ENCODE data around the gene KLHL29. TPM values are rescaled to one million over a fixed set of nuclear protein-coding genes. Genes with fewer than 3 reads are reported as not detected.
"Not testable (repeated sequence)": the region's sequence is repeated elsewhere in the genome, so short reads cannot be mapped to it uniquely, and the experiment has no call there.

The KLHL29 gene
- total and polyA plus RNA-seq, 4 donors = 0.29 to 2.3 (median 0.68) TPM

DNA sequence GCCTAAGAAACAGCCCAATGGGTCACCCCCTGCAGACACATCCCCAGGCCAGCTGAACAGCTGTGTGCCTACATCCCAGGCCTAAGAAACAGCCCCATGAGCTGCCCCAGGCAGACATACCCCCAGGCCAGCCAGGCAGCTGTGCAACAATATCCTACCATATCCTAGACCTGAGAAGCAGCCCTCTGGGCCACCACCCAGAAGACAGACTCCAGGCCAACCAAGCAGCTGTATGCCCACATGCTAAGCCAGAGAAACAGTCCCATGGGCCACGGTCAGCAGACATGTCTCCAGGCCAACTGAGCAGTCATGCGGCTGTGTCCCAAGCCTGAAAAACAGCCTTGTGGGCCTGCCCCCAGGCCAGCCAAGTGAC lies 336.5 kb downstream of the KLHL29 start:
- 100% methylated on average over 2 of the region's 2 CpGs for whole genome bisulfite sequencing
- Histone ChIP-seq H3K9me3 (ENCODE audit: control insufficient read depth in 4 of 4, low read length in 3 of 4) (no peaks in the 10 kb centered on the region), H3K9ac (ENCODE audit: low read depth in 1 of 2, low read length in 2 of 2) (no peak overlapping the region), H3K4me1 (ENCODE audit: control insufficient read depth in 4 of 4, insufficient read depth in 4 of 4, low read length in 3 of 4) (no peaks in the 10 kb centered on the region), H3K36me3 (ENCODE audit: control insufficient read depth in 4 of 4, insufficient read depth in 3 of 4, low read depth in 1 of 4, low read length in 3 of 4) (peaks cover 0 to 3% (median 2%) of the 10 kb centered on the region in 4 donors), H3K27ac (ENCODE audit: low read depth in 1 of 2, low read length in 2 of 2) (no peak overlapping the region), H3K4me3 (ENCODE audit: low read depth in 1 of 3, low read length in 3 of 3) (no peak overlapping the region), H3K27me3 (ENCODE audit: control insufficient read depth in 4 of 4, insufficient read depth in 4 of 4, low read length in 3 of 4) (no peaks in the 10 kb centered on the region)
- TF ChIP-seq RXRA (IDR thresholded peaks at IDR 0.05) = no peak
- no peak for TF ChIP-seq TAF1 (conservative IDR thresholded peaks at IDR 0.05)
- TF ChIP-seq JUND (IDR thresholded peaks at IDR 0.05) = no peak
- TF ChIP-seq, protein P1, sequence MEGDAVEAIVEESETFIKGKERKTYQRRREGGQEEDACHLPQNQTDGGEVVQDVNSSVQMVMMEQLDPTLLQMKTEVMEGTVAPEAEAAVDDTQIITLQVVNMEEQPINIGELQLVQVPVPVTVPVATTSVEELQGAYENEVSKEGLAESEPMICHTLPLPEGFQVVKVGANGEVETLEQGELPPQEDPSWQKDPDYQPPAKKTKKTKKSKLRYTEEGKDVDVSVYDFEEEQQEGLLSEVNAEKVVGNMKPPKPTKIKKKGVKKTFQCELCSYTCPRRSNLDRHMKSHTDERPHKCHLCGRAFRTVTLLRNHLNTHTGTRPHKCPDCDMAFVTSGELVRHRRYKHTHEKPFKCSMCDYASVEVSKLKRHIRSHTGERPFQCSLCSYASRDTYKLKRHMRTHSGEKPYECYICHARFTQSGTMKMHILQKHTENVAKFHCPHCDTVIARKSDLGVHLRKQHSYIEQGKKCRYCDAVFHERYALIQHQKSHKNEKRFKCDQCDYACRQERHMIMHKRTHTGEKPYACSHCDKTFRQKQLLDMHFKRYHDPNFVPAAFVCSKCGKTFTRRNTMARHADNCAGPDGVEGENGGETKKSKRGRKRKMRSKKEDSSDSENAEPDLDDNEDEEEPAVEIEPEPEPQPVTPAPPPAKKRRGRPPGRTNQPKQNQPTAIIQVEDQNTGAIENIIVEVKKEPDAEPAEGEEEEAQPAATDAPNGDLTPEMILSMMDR (IDR thresholded peaks at IDR 0.05; ENCODE audit: low read depth, low read length, missing input control) = no peak
- no peak for TF ChIP-seq SP1 (IDR thresholded peaks at IDR 0.05)
- TF ChIP-seq FOXA2 (IDR thresholded peaks at IDR 0.05) = no peak
- no peak for TF ChIP-seq NR2F2 (IDR thresholded peaks at IDR 0.05)
- TF ChIP-seq, protein P2, sequence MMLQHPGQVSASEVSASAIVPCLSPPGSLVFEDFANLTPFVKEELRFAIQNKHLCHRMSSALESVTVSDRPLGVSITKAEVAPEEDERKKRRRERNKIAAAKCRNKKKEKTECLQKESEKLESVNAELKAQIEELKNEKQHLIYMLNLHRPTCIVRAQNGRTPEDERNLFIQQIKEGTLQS (IDR thresholded peaks at IDR 0.05) = no peak
- TF ChIP-seq FOXA1 (IDR thresholded peaks at IDR 0.05) = no peak
- no peak for TF ChIP-seq YY1 (IDR thresholded peaks at IDR 0.05)
- no peak for TF ChIP-seq EGR1 (IDR thresholded peaks at IDR 0.05; ENCODE audit: low read depth in 2 of 2)
- TF ChIP-seq GABPA (IDR thresholded peaks at IDR 0.05 in 1 of 2, conservative IDR thresholded peaks at IDR 0.05 in 1 of 2) = no peak
- DNase-seq (ENCODE audit: low spot score) = no peak

DNA sequence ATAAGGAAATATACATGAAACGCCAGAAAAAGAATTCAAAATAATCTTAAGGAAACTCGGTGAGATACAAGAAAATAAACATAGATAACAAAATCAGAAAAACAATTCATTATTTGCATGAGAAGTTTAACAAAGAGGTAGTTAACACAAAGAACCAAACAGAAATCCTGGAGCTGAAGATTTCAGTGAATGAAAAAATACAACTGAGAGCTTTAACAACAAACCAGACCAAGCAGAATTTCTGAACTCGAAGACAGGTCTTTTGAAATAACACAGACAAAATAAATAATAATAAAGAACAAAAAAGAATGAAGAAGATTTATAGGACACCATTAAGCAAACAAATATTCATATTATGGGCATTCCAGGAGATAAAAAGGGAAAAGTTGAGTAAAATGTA lies 337.3 kb downstream of the KLHL29 start:
- TF ChIP-seq GABPA (IDR thresholded peaks at IDR 0.05 in 1 of 2, conservative IDR thresholded peaks at IDR 0.05 in 1 of 2) (no peak), FOXA2 (IDR thresholded peaks at IDR 0.05) (no peak), NR2F2 (IDR thresholded peaks at IDR 0.05) (no peak), RAD21 (IDR thresholded peaks at IDR 0.05) (no peak), YY1 (IDR thresholded peaks at IDR 0.05) (no peak), JUND (IDR thresholded peaks at IDR 0.05) (no peak), HNF4A (conservative IDR thresholded peaks at IDR 0.05) (no peak), RXRA (IDR thresholded peaks at IDR 0.05) (no peak), FOXA1 (IDR thresholded peaks at IDR 0.05) (no peak), TAF1 (conservative IDR thresholded peaks at IDR 0.05) (no peak), ZBTB33 (IDR thresholded peaks at IDR 0.05) (no peak), EGR1 (IDR thresholded peaks at IDR 0.05; ENCODE audit: low read depth in 2 of 2) (no peak), HNF4G (IDR thresholded peaks at IDR 0.05) (no peak), SP1 (IDR thresholded peaks at IDR 0.05) (no peak)
- TF ChIP-seq, protein P2 (IDR thresholded peaks at IDR 0.05) = no peak
- TF ChIP-seq, protein P3, sequence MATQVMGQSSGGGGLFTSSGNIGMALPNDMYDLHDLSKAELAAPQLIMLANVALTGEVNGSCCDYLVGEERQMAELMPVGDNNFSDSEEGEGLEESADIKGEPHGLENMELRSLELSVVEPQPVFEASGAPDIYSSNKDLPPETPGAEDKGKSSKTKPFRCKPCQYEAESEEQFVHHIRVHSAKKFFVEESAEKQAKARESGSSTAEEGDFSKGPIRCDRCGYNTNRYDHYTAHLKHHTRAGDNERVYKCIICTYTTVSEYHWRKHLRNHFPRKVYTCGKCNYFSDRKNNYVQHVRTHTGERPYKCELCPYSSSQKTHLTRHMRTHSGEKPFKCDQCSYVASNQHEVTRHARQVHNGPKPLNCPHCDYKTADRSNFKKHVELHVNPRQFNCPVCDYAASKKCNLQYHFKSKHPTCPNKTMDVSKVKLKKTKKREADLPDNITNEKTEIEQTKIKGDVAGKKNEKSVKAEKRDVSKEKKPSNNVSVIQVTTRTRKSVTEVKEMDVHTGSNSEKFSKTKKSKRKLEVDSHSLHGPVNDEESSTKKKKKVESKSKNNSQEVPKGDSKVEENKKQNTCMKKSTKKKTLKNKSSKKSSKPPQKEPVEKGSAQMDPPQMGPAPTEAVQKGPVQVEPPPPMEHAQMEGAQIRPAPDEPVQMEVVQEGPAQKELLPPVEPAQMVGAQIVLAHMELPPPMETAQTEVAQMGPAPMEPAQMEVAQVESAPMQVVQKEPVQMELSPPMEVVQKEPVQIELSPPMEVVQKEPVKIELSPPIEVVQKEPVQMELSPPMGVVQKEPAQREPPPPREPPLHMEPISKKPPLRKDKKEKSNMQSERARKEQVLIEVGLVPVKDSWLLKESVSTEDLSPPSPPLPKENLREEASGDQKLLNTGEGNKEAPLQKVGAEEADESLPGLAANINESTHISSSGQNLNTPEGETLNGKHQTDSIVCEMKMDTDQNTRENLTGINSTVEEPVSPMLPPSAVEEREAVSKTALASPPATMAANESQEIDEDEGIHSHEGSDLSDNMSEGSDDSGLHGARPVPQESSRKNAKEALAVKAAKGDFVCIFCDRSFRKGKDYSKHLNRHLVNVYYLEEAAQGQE (IDR thresholded peaks at IDR 0.05) = no peak
- TF ChIP-seq, protein P1 (IDR thresholded peaks at IDR 0.05; ENCODE audit: low read depth, low read length, missing input control) = no peak
- TF ChIP-seq, protein P4, sequence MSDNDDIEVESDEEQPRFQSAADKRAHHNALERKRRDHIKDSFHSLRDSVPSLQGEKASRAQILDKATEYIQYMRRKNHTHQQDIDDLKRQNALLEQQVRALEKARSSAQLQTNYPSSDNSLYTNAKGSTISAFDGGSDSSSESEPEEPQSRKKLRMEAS (IDR thresholded peaks at IDR 0.05) = no peak
- H3K36me3 ChIP-seq (ENCODE audit: control insufficient read depth in 4 of 4, insufficient read depth in 3 of 4, low read depth in 1 of 4, low read length in 3 of 4) = peaks cover 0 to 7% (median 1%) of the 10 kb centered on the region in 4 donors
- DNase-seq (ENCODE audit: low spot score) = no peak
- no peak overlapping the region for H3K4me3 ChIP-seq (ENCODE audit: low read depth in 1 of 3, low read length in 3 of 3)
- no peaks in the 10 kb centered on the region for H3K9me3 ChIP-seq (ENCODE audit: control insufficient read depth in 4 of 4, low read length in 3 of 4)
- WGBS = 96% methylated on average over 3 of the region's 3 CpGs
- H3K4me1 ChIP-seq (ENCODE audit: control insufficient read depth in 4 of 4, insufficient read depth in 4 of 4, low read length in 3 of 4) = no peaks in the 10 kb centered on the region
- H3K9ac ChIP-seq (ENCODE audit: low read depth in 1 of 2, low read length in 2 of 2) = no peak overlapping the region
- H3K27me3 ChIP-seq (ENCODE audit: control insufficient read depth in 4 of 4, insufficient read depth in 4 of 4, low read length in 3 of 4) = no peaks in the 10 kb centered on the region
- H3K27ac ChIP-seq (ENCODE audit: low read depth in 1 of 2, low read length in 2 of 2) = no peak overlapping the region

GRCh38 chr2:23723029-23723428 lies 338.1 kb downstream of the KLHL29 start:
- H3K4me3 ChIP-seq (ENCODE audit: low read depth in 1 of 3, low read length in 3 of 3); H3K9me3 ChIP-seq (ENCODE audit: control insufficient read depth in 4 of 4, low read length in 3 of 4); H3K4me1 ChIP-seq (ENCODE audit: control insufficient read depth in 4 of 4, insufficient read depth in 4 of 4, low read length in 3 of 4); H3K27ac ChIP-seq (ENCODE audit: low read depth in 1 of 2, low read length in 2 of 2); H3K9ac ChIP-seq (ENCODE audit: low read depth in 1 of 2, low read length in 2 of 2); H3K36me3 ChIP-seq (ENCODE audit: control insufficient read depth in 4 of 4, insufficient read depth in 3 of 4, low read depth in 1 of 4, low read length in 3 of 4); DNase-seq (ENCODE audit: low spot score); H3K27me3 ChIP-seq (ENCODE audit: control insufficient read depth in 4 of 4, insufficient read depth in 4 of 4, low read length in 3 of 4): not testable (repeated sequence)
- 99% methylated on average over 3 of the region's 3 CpGs for WGBS

All from liver (tissue), 9 donors.